ENCODE data around the gene ST3GAL4. TPM values are rescaled to one million over a fixed set of nuclear protein-coding genes. Genes with fewer than 3 reads are reported as not detected.

Gene ST3GAL4
- total and polyA plus RNA-seq, 2 of the 8 experiments (the other 6 are each of a cell fraction or from before 2014, with no cell fraction given): 15.6 to 20.0 TPM

DNA sequence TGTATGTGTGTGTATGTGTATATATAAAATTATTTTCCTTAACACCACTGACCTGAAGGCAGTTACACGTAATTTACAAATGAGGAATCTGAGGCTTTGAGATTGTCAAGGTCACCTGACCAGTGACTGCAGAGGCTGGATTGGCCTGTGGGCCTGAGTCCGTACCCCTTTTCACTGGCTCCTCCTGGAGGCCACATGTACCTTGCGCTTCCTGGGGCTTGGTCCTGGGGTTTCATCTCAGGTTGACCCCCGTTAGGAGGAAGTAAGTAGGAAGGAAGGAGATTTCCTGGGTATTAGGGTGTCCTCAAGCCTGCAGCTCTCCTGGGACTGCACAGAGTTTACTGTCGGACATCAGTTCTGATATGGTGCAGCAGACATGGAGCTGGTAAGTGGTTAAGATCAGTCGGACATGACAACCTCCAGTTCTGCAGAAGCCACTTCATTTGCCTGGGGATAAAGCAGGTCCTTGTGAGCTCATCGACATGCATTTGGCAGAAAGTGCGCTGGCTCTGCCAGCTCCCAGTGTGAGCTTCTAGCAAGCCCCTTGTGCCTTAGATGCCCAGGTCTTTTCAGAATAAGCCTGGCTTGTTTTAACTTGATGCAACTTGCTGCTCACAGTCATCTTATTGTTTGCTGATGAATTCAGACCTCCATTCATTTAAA, 36.6 kb downstream of the ST3GAL4 start:
- Histone ChIP-seq H2BK20ac (ENCODE audit: low read length) (no peak overlapping the region), H3K9ac (replicated peaks in 1 of 4; ENCODE audit: extremely low read depth in 1 of 4, low read depth in 3 of 4, low read length in 3 of 4) (no peak overlapping the region), H3K4me3 (ENCODE audit: extremely low read depth in 1 of 4, insufficient read depth in 2 of 4, low read depth in 3 of 4, low read length in 4 of 4) (no peak overlapping the region), H3K36me3 (ENCODE audit: control insufficient read depth in 2 of 4, insufficient read depth in 4 of 4, low read length in 3 of 4) (no peaks in the 10 kb centered on the region), H4K91ac (replicated peaks; ENCODE audit: insufficient read length, low read length) (no peak overlapping the region), H2BK12ac (ENCODE audit: low read depth, low read length) (no peak overlapping the region), H3K4me2 (ENCODE audit: insufficient read depth in 1 of 2, low read depth in 2 of 2, low read length in 2 of 2) (no peak overlapping the region), H3K23me2 (ENCODE audit: low read depth, low read length) (no peaks in the 10 kb centered on the region), H4K20me1 (replicated peaks in 1 of 2; ENCODE audit: control insufficient read depth in 1 of 2, insufficient read depth in 2 of 2, low read length in 2 of 2) (peaks cover 2 to 4% of the 10 kb centered on the region in 2 experiments), H2BK15ac (ENCODE audit: low read length) (no peak overlapping the region), H3K4me1 (replicated peaks in 1 of 4; ENCODE audit: control insufficient read depth in 3 of 4, insufficient read depth in 4 of 4, low read length in 3 of 4) (peaks cover 0 to 3% (median 0%) of the 10 kb centered on the region in 4 experiments; a peak in 3 of 7 replicates), H3K56ac (replicated peaks; ENCODE audit: insufficient read length, low read depth, low read length) (no peak overlapping the region), H3K79me1 (ENCODE audit: low read depth, low read length) (peaks cover 6% of the 10 kb centered on the region), H3K27ac (ENCODE audit: low read depth, low read length) (no peak overlapping the region), H2AFZ (ENCODE audit: low read length) (no peak overlapping the region), H3K27me3 (replicated peaks in 1 of 4; ENCODE audit: control insufficient read depth in 3 of 4, extremely low read depth in 1 of 4, insufficient read depth in 3 of 4, low read length in 3 of 4) (no peaks in the 10 kb centered on the region), H2BK5ac (ENCODE audit: low read depth, low read length) (no peak overlapping the region), H2BK120ac (replicated peaks; ENCODE audit: low read depth, low read length) (no peak overlapping the region), H3K4ac (replicated peaks; ENCODE audit: insufficient read length, low read depth, low read length) (no peak overlapping the region), H4K5ac (ENCODE audit: insufficient read length, low read depth, low read length) (no peak overlapping the region), H3K9me3 (ENCODE audit: insufficient read depth in 2 of 2, low read depth in 1 of 2, low read length in 1 of 2) (no peaks in the 10 kb centered on the region), H4K8ac (ENCODE audit: extremely low read depth, insufficient read depth, low read length) (no peak overlapping the region), H3K23ac (ENCODE audit: insufficient read length) (no peak overlapping the region), H3K14ac (ENCODE audit: insufficient read length) (no peak overlapping the region), H3K79me2 (ENCODE audit: control insufficient read depth in 1 of 2, insufficient read depth in 2 of 2, low read length in 2 of 2) (peaks cover 0 to 3% of the 10 kb centered on the region in 2 experiments; a peak in 1 of 4 replicates), H3K18ac (ENCODE audit: extremely low read depth, low read length) (no peak overlapping the region), H2AK5ac (ENCODE audit: low read depth, low read length) (no peak overlapping the region)
- ChIA-PET POLR2A (ENCODE audit: partially characterized antibody) (no interaction called here), CTCF (ENCODE audit: partially characterized antibody) (interaction anchor here (0.6 to 2.3 kb wide), 12 partner anchors 9 to 91 kb away, joined by 3 to 22 read pairs (median 4); no protein-coding TSS in a partner anchor)
- FAIRE-seq: peak; percentile 70
- WGBS, 2 experiments (ENCODE audit: extremely low coverage in 1 of 2, insufficient coverage in 1 of 2, insufficient read length in 1 of 2, insufficient replicate concordance in 2 of 2, low coverage in 1 of 2, low lambda C conversion rate in 2 of 2, missing lambda C conversion rate in 1 of 2): 77% methylated on average over 8 of the region's 8 CpGs; no CpG with 5 or more reads in 1 of the 2 experiments
- no peak for DNase-seq (ENCODE audit: low read depth in 1 of 2, low spot score in 2 of 2)
- TF ChIP-seq RAD21 (IDR thresholded peaks at IDR 0.05 in 1 of 2, conservative IDR thresholded peaks at IDR 0.05 in 1 of 2; ENCODE audit: low read depth in 2 of 2, low read length in 2 of 2) (peak; percentile 63 to 69), CHD2 (IDR thresholded peaks at IDR 0.05; ENCODE audit: low read length) (no peak), CBX5 (IDR thresholded peaks at IDR 0.05; ENCODE audit: low read depth, low read length) (no peak), SIRT6 (IDR thresholded peaks at IDR 0.05; ENCODE audit: low read length) (no peak), KDM4A (IDR thresholded peaks at IDR 0.05; ENCODE audit: low read depth, low read length, severe bottlenecking) (no peak), SRF (IDR thresholded peaks at IDR 0.05; ENCODE audit: low read depth, low read length) (no peak), TCF12 (IDR thresholded peaks at IDR 0.05; ENCODE audit: low read depth, low read length) (no peak), TAF1 (IDR thresholded peaks at IDR 0.05; ENCODE audit: low read depth, low read length) (no peak), EZH2 (IDR thresholded peaks at IDR 0.05; ENCODE audit: low read depth, low read length, severe bottlenecking) (no peak), TBP (IDR thresholded peaks at IDR 0.05; ENCODE audit: low read depth, low read length) (no peak)
- TF ChIP-seq, protein P1, sequence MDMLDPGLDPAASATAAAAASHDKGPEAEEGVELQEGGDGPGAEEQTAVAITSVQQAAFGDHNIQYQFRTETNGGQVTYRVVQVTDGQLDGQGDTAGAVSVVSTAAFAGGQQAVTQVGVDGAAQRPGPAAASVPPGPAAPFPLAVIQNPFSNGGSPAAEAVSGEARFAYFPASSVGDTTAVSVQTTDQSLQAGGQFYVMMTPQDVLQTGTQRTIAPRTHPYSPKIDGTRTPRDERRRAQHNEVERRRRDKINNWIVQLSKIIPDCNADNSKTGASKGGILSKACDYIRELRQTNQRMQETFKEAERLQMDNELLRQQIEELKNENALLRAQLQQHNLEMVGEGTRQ (IDR thresholded peaks at IDR 0.05; ENCODE audit: low read length): peak; percentile 51
- TF ChIP-seq, protein P2, sequence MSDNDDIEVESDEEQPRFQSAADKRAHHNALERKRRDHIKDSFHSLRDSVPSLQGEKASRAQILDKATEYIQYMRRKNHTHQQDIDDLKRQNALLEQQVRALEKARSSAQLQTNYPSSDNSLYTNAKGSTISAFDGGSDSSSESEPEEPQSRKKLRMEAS (IDR thresholded peaks at IDR 0.05): 0 out of 2 replicates have a peak, but pooled peaks have one; percentile 26
